GM12872 (cell line): Measurements from ENCODE around the gene TMEM115.

Experiments
- TF ChIP-seq, protein P1 (sequence below): IDR thresholded peaks from 3 replicates; pipeline ENCODE4 v1.5.1; 2011; ENCODE audit warnings: low read depth, mild to moderate bottlenecking, low read length, moderate library complexity; ENCODE audit not compliant: insufficient read depth

Gene TMEM115

DNA sequence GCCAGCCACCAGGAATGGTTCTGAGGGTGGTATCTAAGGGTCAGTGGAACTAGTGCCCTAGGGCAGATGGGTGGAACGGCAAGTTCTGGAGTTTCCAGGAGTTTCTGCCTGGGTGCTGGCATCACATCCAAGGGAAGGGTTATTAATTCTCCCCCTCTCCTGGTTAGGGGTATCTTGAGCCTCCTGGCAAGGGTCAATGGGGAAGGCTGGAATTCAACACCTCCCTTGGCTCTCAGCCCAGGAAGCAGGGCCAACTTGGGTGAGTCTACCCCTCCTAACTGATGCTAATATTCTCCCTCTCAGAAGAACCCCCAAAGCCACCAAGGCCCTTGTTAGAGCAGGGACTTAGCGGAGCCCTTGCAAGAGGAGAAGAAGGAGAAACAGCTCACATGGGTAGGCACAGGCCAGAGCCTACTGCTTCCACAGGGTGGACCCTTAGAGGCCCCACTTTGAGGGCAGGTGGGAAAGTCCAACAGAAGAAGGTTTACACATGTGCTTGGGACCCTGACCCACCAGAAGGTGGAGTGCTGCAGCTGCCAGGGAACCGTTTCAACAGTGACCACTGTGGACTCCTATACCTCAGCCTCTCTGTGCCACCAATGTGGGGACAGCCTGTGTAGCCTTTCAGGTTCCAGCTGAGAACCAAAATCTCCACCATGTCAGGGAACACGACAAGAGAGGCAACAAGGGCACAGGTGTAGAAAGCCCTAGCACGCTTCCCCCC is 3.3 kb downstream of the TMEM115 start:
- TF ChIP-seq, protein P1, sequence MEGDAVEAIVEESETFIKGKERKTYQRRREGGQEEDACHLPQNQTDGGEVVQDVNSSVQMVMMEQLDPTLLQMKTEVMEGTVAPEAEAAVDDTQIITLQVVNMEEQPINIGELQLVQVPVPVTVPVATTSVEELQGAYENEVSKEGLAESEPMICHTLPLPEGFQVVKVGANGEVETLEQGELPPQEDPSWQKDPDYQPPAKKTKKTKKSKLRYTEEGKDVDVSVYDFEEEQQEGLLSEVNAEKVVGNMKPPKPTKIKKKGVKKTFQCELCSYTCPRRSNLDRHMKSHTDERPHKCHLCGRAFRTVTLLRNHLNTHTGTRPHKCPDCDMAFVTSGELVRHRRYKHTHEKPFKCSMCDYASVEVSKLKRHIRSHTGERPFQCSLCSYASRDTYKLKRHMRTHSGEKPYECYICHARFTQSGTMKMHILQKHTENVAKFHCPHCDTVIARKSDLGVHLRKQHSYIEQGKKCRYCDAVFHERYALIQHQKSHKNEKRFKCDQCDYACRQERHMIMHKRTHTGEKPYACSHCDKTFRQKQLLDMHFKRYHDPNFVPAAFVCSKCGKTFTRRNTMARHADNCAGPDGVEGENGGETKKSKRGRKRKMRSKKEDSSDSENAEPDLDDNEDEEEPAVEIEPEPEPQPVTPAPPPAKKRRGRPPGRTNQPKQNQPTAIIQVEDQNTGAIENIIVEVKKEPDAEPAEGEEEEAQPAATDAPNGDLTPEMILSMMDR = no peak

DNA sequence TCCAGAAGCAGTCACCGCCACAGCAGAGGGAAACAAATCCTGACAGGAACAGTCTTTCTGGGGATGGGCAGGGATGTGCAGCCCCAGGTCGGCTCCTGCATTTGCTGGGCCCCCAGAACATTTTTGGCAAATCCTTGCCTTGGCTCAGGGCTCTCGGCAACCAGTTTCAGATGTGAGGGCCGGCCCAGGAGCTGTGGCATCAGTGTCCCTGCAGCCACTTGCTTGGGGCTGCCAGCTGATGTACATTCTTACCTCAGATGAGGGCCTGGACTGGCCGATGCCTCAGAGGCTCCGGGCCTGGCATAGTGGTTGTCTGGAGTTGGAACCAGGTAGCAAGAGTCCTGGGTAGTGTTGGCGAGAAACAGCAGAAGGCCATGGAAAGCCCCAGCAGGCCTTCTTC is 4.5 kb downstream of the TMEM115 start:
- TF ChIP-seq, protein P1 = no peak

- TF ChIP-seq, protein P1 = no peak
Observed at GRCh38 chr3:50354186-50354764, 5.0 kb downstream of the TMEM115 start.

DNA sequence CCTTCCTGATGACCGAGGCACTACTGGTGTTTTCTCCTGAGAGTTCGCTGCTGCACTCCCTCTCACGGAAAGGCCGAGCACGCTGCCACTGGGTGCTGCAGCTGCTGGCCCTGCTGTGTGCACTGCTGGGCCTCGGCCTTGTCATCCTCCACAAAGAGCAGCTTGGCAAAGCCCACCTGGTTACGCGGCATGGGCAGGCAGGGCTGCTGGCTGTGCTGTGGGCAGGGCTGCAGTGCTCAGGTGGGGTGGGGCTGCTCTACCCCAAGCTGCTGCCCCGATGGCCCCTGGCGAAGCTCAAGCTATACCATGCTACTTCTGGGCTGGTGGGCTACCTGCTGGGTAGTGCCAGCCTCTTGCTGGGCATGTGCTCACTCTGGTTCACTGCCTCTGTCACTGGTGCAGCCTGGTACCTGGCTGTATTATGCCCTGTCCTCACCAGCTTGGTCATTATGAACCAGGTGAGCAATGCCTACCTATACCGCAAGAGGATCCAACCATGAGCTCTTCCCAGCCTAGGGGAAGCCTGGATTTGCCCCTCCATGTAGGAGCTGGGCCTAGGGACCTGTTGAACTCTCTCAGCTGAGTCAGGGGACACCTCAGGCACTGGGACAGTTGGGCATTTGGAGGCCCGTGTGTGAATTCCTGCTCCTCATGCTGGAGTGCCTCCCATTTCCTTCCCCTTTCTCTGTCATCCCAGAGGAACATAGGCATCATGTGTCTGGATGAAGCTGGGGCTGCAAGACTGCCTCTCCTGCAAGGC is 5.9 kb downstream of the TMEM115 start:
- TF ChIP-seq, protein P1 = no peak

- TF ChIP-seq, protein P1 = peak; percentile 31; the same call in 2 of the 3 replicates
Observed at GRCh38 chr3:50352781-50353180, 6.5 kb downstream of the TMEM115 start.

DNA sequence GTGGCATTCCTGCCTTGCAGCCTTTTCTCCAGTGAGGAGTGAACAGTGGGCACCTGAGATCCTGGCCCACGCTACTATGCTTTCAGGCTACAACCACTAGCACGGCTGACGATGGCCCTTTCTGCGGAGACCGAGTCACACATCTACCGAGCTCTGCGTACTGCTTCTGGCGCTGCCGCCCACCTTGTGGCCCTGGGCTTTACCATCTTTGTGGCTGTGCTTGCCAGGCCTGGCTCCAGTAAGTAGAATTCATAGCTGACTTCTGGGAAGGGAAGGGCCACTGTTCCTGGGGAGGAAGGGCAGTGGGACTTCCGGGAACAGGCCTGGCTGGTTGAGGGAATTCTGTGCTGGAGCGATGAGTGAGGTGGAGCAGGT is 8.0 kb downstream of the TMEM115 start:
- TF ChIP-seq, protein P1 = no peak

- TF ChIP-seq, protein P1 = no peak
Observed at GRCh38 chr3:50350527-50351322, 8.6 kb downstream of the TMEM115 start, which contains the start of the genes CYB561D2 and NPRL2. Gene CYB561D2, plus strand, starts transcription at chr3:50350862. Its CDS starts 572 bp downstream, at chr3:50351434. Gene NPRL2, minus strand, starts transcription at chr3:50350775. Its CDS starts 123 bp downstream, at chr3:50350652.
